Measurements from ENCODE around the gene PSMB5.

PSMB5 gene

DNA sequence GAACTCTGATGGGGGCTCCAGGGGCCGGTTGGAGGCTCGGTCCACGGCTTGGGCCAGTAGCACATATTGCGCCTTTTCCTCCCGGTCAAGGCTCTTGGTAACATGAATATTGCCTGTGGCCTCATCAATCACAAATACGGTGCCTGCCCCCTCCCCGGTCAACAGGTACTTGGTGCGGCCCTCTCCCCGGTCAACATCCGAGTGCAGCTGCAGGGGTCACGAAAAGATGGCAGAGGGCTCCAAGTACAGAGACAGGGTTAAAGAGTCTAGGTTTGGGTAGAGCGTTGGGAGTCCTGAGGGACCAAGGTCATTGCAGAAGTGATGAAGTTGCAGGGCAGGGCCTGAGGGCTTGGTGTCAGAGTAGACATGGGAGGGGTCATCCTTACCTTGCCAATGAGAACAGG is 20.4 kb upstream of the PSMB5 start:
- no peak for DNase-seq (ENCODE audit: low read depth)
- no peak overlapping the region for H3K4me3 ChIP-seq (ENCODE audit: control insufficient read depth, low read depth, low read length)
- TF ChIP-seq, protein P1, sequence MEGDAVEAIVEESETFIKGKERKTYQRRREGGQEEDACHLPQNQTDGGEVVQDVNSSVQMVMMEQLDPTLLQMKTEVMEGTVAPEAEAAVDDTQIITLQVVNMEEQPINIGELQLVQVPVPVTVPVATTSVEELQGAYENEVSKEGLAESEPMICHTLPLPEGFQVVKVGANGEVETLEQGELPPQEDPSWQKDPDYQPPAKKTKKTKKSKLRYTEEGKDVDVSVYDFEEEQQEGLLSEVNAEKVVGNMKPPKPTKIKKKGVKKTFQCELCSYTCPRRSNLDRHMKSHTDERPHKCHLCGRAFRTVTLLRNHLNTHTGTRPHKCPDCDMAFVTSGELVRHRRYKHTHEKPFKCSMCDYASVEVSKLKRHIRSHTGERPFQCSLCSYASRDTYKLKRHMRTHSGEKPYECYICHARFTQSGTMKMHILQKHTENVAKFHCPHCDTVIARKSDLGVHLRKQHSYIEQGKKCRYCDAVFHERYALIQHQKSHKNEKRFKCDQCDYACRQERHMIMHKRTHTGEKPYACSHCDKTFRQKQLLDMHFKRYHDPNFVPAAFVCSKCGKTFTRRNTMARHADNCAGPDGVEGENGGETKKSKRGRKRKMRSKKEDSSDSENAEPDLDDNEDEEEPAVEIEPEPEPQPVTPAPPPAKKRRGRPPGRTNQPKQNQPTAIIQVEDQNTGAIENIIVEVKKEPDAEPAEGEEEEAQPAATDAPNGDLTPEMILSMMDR (IDR thresholded peaks at IDR 0.05; ENCODE audit: control insufficient read depth, insufficient read depth, low read depth, low read length, missing control alignments) = no peak

DNA sequence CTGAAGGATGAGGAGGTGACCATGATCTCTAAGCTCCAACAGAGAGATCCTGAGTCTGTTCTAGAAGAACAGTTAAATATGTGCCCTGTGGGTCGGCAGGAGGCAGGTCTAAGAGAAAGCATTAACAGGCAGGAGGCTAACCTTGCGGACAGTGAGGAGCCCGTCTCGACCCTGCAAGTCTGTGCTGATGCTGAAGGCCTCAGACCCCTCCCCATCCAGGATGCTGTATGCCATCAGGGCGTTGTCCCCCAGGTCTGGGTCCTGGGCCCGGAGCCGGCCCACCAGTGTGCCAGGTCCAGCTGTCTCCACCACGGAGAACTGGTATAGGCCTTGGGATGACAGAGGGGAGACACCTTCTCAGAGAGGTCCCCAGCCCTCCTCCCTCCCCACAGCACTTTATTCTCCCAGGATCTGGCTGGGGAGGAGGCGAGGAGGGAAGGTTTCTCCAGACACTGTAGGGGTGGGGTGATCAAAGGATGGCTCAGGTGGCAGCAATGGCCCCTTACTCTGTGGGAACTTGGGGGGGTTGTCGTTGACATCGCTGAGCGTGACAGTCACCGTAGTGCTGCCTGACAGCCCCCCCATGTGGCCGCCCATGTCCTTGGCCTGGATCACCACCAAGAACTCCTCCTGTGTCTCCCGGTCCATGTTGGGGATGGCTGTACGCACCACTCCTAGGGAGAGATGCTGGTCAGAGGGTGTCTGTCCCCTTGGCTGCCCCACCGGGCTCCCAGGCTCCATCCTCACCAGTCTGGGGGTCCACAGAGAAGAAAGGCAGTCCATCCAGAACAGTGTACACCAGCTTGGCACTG is 19.5 kb upstream of the PSMB5 start:
- H3K4me3 ChIP-seq (ENCODE audit: control insufficient read depth, low read depth, low read length) = no peak overlapping the region
- TF ChIP-seq, protein P1 (IDR thresholded peaks at IDR 0.05; ENCODE audit: control insufficient read depth, insufficient read depth, low read depth, low read length, missing control alignments) = peak; percentile 29
- no peak for DNase-seq (ENCODE audit: low read depth)

DNA sequence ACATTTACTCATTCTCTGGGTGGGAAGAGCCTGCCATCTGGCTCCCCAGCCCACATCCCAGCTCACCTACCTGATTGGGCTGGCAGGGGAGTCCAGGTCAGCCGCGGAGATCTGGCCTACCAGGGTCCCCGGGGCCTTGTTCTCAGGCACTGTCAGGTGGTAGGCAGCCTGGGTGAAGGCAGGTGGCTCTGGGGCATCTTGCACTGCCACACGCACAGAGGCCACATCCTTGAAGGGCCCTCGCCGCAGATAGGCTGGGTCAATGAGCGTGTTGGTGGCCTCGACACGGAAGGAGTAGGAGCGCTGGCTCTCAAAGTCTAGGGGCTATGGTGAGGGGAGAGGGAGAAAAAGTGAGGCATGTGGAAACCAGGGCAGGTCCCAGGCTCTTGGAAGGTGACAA is 18.7 kb upstream of the PSMB5 start:
- TF ChIP-seq, protein P1 (IDR thresholded peaks at IDR 0.05; ENCODE audit: control insufficient read depth, insufficient read depth, low read depth, low read length, missing control alignments) = no peak
- no peak overlapping the region for H3K4me3 ChIP-seq (ENCODE audit: control insufficient read depth, low read depth, low read length)
- DNase-seq (ENCODE audit: low read depth) = no peak

DNA sequence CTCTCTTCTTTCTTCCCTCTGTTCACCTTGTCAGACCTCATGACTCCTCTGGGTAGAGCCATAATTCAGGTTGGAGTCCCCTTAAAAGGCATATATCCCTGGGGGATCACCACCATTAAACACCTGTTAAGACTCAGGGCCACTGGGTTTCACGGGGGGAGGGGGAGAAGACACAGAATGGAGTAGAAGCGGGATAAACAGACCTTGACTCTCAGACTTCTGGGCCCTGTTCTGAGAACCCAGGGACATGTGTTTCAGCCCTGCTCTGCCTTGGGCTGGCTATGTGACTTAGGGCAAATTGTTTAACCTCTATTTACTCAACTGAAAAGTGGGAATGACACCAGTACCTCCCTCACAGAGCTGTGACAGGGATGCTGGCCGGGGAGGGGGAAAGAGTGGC is 18.0 kb upstream of the PSMB5 start:
- TF ChIP-seq, protein P1 (IDR thresholded peaks at IDR 0.05; ENCODE audit: control insufficient read depth, insufficient read depth, low read depth, low read length, missing control alignments) = no peak
- DNase-seq (ENCODE audit: low read depth) = no peak
- H3K4me3 ChIP-seq (ENCODE audit: control insufficient read depth, low read depth, low read length) = no peak overlapping the region

GRCh38 chr14:23052182-23052623 is 17.5 kb upstream of the PSMB5 start:
- no peak for DNase-seq (ENCODE audit: low read depth)
- H3K4me3 ChIP-seq (ENCODE audit: control insufficient read depth, low read depth, low read length) = no peak overlapping the region
- TF ChIP-seq, protein P1 (IDR thresholded peaks at IDR 0.05; ENCODE audit: control insufficient read depth, insufficient read depth, low read depth, low read length, missing control alignments) = peak; percentile 22

DNA sequence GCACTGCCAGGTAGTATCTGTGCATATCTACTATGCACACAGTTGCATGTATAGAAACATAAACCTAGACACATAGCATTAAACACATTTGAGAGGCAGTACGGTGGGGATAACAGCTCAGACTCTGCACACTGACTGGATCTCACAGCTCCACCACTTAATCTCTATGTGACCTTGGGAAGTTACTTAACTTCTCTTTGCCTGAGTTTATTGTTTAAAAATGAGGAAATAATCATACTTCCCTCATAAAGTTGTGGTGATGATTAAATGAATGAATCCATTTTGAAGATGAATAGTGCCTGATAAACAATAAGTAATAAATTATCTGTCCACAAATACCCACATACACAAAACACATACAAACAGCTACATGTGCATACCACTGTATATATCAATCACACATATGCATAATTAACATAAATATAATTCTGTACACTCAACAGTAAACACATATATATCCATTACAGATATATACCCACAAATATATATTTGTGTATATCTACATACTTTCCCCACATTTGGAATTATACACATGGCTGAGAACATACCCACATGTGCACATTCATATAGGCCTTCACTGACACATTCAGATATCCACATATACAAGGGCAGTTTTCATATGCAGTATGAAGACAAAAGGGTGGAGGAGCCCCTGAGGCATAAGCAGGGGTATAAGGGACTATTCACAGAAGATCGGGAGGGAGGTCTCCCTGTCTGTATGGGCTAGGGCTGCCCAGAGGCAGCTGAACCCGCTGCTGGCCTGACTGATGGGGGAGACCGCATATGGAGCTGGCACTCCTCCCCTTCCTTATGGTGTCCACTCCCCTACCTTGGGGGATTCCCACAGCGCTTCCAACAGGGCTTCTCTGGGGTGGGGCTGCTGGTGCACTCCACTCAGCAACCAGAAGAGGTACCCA is 16.7 kb upstream of the PSMB5 start:
- no peak overlapping the region for H3K4me3 ChIP-seq (ENCODE audit: control insufficient read depth, low read depth, low read length)
- TF ChIP-seq, protein P1 (IDR thresholded peaks at IDR 0.05; ENCODE audit: control insufficient read depth, insufficient read depth, low read depth, low read length, missing control alignments) = no peak
- DNase-seq (ENCODE audit: low read depth) = no peak

All from AG09309 (cell line).